ENCODE measurements around the gene ACBD6.

The ACBD6 gene

GRCh38 chr1:180281490-180281889 is 220.9 kb downstream of the ACBD6 start:
- TF ChIP-seq, protein P1, sequence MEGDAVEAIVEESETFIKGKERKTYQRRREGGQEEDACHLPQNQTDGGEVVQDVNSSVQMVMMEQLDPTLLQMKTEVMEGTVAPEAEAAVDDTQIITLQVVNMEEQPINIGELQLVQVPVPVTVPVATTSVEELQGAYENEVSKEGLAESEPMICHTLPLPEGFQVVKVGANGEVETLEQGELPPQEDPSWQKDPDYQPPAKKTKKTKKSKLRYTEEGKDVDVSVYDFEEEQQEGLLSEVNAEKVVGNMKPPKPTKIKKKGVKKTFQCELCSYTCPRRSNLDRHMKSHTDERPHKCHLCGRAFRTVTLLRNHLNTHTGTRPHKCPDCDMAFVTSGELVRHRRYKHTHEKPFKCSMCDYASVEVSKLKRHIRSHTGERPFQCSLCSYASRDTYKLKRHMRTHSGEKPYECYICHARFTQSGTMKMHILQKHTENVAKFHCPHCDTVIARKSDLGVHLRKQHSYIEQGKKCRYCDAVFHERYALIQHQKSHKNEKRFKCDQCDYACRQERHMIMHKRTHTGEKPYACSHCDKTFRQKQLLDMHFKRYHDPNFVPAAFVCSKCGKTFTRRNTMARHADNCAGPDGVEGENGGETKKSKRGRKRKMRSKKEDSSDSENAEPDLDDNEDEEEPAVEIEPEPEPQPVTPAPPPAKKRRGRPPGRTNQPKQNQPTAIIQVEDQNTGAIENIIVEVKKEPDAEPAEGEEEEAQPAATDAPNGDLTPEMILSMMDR (IDR thresholded peaks at IDR 0.05; ENCODE audit: low read depth, low read length) = no peak
- Histone ChIP-seq H3K36me3 (peaks cover 37% of the 10 kb centered on the region), H3K9me3 (ENCODE audit: severe bottlenecking) (peaks cover under 1% of the 10 kb centered on the region), H3K27me3 (ENCODE audit: insufficient read depth, low read depth, severe bottlenecking) (no peaks in the 10 kb centered on the region), H3K27ac (no peak overlapping the region), H3K4me3 (ENCODE audit: low read depth, low read length) (no peak overlapping the region)
- DNase-seq = no peak

- DNase-seq = no peak
Measured at GRCh38 chr1:180280617-180281016, 221.8 kb downstream of the ACBD6 start.

DNA sequence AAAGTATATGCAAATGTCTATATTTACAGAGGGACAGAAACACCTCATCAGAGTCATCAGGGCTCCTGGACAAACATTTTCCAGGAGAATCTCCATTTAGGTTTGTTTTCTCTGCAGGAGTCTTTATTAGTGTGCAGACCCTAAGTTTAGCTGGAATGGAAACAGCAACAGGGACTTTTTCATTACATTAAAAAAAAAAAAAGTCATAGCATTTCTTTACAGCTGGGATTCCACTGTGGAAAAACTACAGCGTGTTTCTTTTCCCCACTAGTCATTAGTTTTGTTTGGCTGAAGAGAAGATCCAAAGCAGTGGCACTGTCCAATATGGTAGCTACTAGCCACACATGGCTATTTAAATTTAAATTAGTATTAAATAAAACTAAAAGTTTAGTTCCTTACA is 222.7 kb downstream of the ACBD6 start:
- Histone ChIP-seq H3K36me3 (peaks cover 50% of the 10 kb centered on the region), H3K27me3 (ENCODE audit: insufficient read depth, low read depth, severe bottlenecking) (no peaks in the 10 kb centered on the region), H3K4me3 (ENCODE audit: low read depth, low read length) (no peak overlapping the region), H3K9me3 (ENCODE audit: severe bottlenecking) (peaks cover 2% of the 10 kb centered on the region), H3K27ac (no peak overlapping the region)
- TF ChIP-seq, protein P1 (IDR thresholded peaks at IDR 0.05; ENCODE audit: low read depth, low read length) = no peak
- no peak for DNase-seq

More at GRCh38 chr1:180280617-180281016, 221.8 kb downstream of the ACBD6 start:
- H3K4me3 ChIP-seq (ENCODE audit: low read depth, low read length) = no peak overlapping the region
- H3K36me3 ChIP-seq = peaks cover 44% of the 10 kb centered on the region
- peaks cover 2% of the 10 kb centered on the region for H3K9me3 ChIP-seq (ENCODE audit: severe bottlenecking)
- H3K27me3 ChIP-seq (ENCODE audit: insufficient read depth, low read depth, severe bottlenecking) = no peaks in the 10 kb centered on the region
- H3K27ac ChIP-seq = no peak overlapping the region
- TF ChIP-seq, protein P1 (IDR thresholded peaks at IDR 0.05; ENCODE audit: low read depth, low read length) = no peak

- H3K4me3 ChIP-seq (ENCODE audit: low read depth, low read length) = no peak overlapping the region
Measured at GRCh38 chr1:180278596-180279395, 223.6 kb downstream of the ACBD6 start.

DNA sequence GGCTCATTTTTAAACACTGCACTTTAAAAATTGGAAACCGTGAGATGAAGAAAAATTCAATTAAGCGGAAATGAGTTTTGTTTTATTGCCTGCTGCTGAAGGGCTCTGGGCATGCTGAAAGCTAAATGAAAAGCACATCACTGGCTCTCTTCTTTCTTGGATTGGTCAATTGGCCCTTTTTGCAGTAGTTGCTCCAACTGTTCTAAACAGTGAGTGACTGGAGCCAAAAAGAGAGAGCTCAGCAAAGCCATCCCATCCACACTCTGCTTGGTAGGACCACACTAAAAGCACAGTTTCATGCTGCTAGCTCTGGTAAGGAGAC is 224.2 kb downstream of the ACBD6 start:
- DNase-seq = no peak
- Histone ChIP-seq H3K27me3 (ENCODE audit: insufficient read depth, low read depth, severe bottlenecking) (no peaks in the 10 kb centered on the region), H3K27ac (no peak overlapping the region), H3K36me3 (peaks cover 55% of the 10 kb centered on the region), H3K4me3 (ENCODE audit: low read depth, low read length) (no peak overlapping the region), H3K9me3 (ENCODE audit: severe bottlenecking) (peaks cover 2% of the 10 kb centered on the region)
- TF ChIP-seq, protein P1 (IDR thresholded peaks at IDR 0.05; ENCODE audit: low read depth, low read length) = no peak

More at GRCh38 chr1:180278596-180279395, 223.6 kb downstream of the ACBD6 start:
- Histone ChIP-seq H3K27me3 (ENCODE audit: insufficient read depth, low read depth, severe bottlenecking) (no peaks in the 10 kb centered on the region), H3K9me3 (ENCODE audit: severe bottlenecking) (peaks cover 2% of the 10 kb centered on the region), H3K27ac (no peak overlapping the region), H3K36me3 (peaks cover 50% of the 10 kb centered on the region)
- DNase-seq = no peak
- TF ChIP-seq, protein P1 (IDR thresholded peaks at IDR 0.05; ENCODE audit: low read depth, low read length) = no peak

Measured in WERI-Rb-1 (cell line).